WTC11 (cell line): ENCODE results near the gene IFI44. TPM values are rescaled to one million over a fixed set of nuclear protein-coding genes. Genes with fewer than 3 reads are reported as not detected.

ENCODE experiments used
- ATAC-seq: fragments of 200-7000 bp; cut with Tn5 transposase; 2 replicates; pipeline ENCODE4 v1.10.0; 2021; ENCODE audit warnings: mild to moderate bottlenecking, moderate library complexity
- CTCF ChIA-PET: fragments of 300-600 bp; sonication (Branson Sonifier 250); formaldehyde crosslinking; loops from one replicate; lab custom pipeline; 2021; ENCODE audit warnings: antibody characterized with exemption; lab: Charles Lee
- POLR2A ChIA-PET: fragments of 350-600 bp; sonication (Branson Sonifier 250); formaldehyde crosslinking; loops from one replicate; lab custom pipeline; 2021; ENCODE audit warnings: antibody characterized with exemption; lab: Charles Lee
- DNase-seq: peaks from one replicate; pipeline ENCODE4 v3.0.0; 2021; ENCODE audit warnings: low spot score
- H3K27ac Mint-ChIP-seq: 2 replicates; pipeline ENCODE4 v1.8.0; 2021; ENCODE audit warnings: mixed read lengths
- H3K27me3 Mint-ChIP-seq: 2 replicates; pipeline ENCODE4 v1.8.0; 2021; ENCODE audit warnings: low read depth, mild to moderate bottlenecking, moderate library complexity, mixed read lengths
- H3K36me3 Mint-ChIP-seq: 2 replicates; pipeline ENCODE4 v1.8.0; 2021; ENCODE audit warnings: mixed read lengths
- H3K4me1 Mint-ChIP-seq: 2 replicates; pipeline ENCODE4 v1.8.0; 2022; ENCODE audit warnings: mixed read lengths
- H3K4me3 Mint-ChIP-seq: 2 replicates; pipeline ENCODE4 v1.8.0; 2021; ENCODE audit warnings: mild to moderate bottlenecking, moderate library complexity, mixed read lengths
- H3K9me3 Mint-ChIP-seq: 2 replicates; pipeline ENCODE4 v1.8.0; 2021; ENCODE audit warnings: mixed read lengths
- ETV6 ChIP-seq: sonication (generic); formaldehyde crosslinking; IDR thresholded peaks from 2 replicates; pipeline ENCODE4 v1.8.1; 2022; ENCODE audit warnings: mild to moderate bottlenecking, missing genetic modification reagents
- IRF2 ChIP-seq: sonication (generic); formaldehyde crosslinking; IDR thresholded peaks from 2 replicates; pipeline ENCODE4 v1.8.0; 2022; ENCODE audit warnings: low read depth, missing genetic modification reagents, borderline replicate concordance
- MXD4 ChIP-seq: fragments of 250-450 bp; sonication (Bioruptor Pico); IDR thresholded peaks from 2 replicates; pipeline ENCODE4 v1.8.0; 2021; ENCODE audit warnings: mild to moderate bottlenecking, moderate library complexity, borderline replicate concordance
- NR3C1 ChIP-seq: sonication (generic); formaldehyde crosslinking; conservative IDR thresholded peaks from 2 replicates; pipeline ENCODE4 v1.8.1; 2023; ENCODE audit warnings: low read depth, mild to moderate bottlenecking, missing genetic modification reagents
- RORB ChIP-seq: fragments of 250-450 bp; sonication (Bioruptor Pico); IDR thresholded peaks from 2 replicates; pipeline ENCODE4 v1.9.0; 2021; ENCODE audit warnings: mild to moderate bottlenecking
- SOX15 ChIP-seq: fragments of 250-450 bp; sonication (Bioruptor Pico); IDR thresholded peaks from 2 replicates; pipeline ENCODE4 v1.9.0; 2021; ENCODE audit warnings: mild to moderate bottlenecking
- ZNF121 ChIP-seq: sonication (generic); formaldehyde crosslinking; IDR thresholded peaks from 2 replicates; pipeline ENCODE4 v1.8.0; 2023; ENCODE audit warnings: missing genetic modification reagents
- ZNF317 ChIP-seq: sonication (generic); formaldehyde crosslinking; IDR thresholded peaks from 2 replicates; pipeline ENCODE4 v1.8.1; 2023; ENCODE audit warnings: low read depth, mild to moderate bottlenecking, moderate library complexity, missing genetic modification reagents, borderline replicate concordance
- total RNA-seq: library from RNA; stranded (reverse); gene quantifications from 3 replicates; pipeline ENCODE4 v1.2.3, GENCODE V29; 2021
- TF ChIP-seq, protein P1 (sequence below): sonication (generic); formaldehyde crosslinking; IDR thresholded peaks from 2 replicates; pipeline ENCODE4 v1.8.1; 2022; ENCODE audit warnings: mild to moderate bottlenecking, moderate library complexity, missing genetic modification reagents
- TF ChIP-seq, protein P2 (sequence below): sonication (generic); formaldehyde crosslinking; IDR thresholded peaks from 2 replicates; pipeline ENCODE4 v1.8.1; 2022; ENCODE audit warnings: low read depth, mild to moderate bottlenecking, moderate library complexity, missing genetic modification reagents, borderline replicate concordance
- TF ChIP-seq, protein P3 (sequence below): fragments of 200-600 bp; IDR thresholded peaks from 2 replicates; pipeline ENCODE4 v1.8.0; 2022; ENCODE audit warnings: antibody characterized with exemption
- TF ChIP-seq, protein P4 (sequence below): sonication (generic); formaldehyde crosslinking; IDR thresholded peaks from 2 replicates; pipeline ENCODE4 v1.8.1; 2023; ENCODE audit warnings: mild to moderate bottlenecking, missing genetic modification reagents, moderate library complexity
- TF ChIP-seq, protein P5 (sequence below): fragments of 250-450 bp; sonication (Bioruptor Pico); IDR thresholded peaks from 2 replicates; pipeline ENCODE4 v1.9.0; 2021; ENCODE audit warnings: mild to moderate bottlenecking, borderline replicate concordance
- TF ChIP-seq, protein P6 (sequence below): sonication (generic); formaldehyde crosslinking; IDR thresholded peaks from 2 replicates; pipeline ENCODE4 v1.8.0; 2022; ENCODE audit warnings: mild to moderate bottlenecking, missing genetic modification reagents
- TF ChIP-seq, protein P7 (sequence below): sonication (generic); formaldehyde crosslinking; IDR thresholded peaks from 2 replicates; pipeline ENCODE4 v1.8.0; 2022; ENCODE audit warnings: mild to moderate bottlenecking, missing genetic modification reagents
- TF ChIP-seq, protein P8 (sequence below): sonication (generic); formaldehyde crosslinking; IDR thresholded peaks from 2 replicates; pipeline ENCODE4 v1.8.1; 2022; ENCODE audit warnings: mild to moderate bottlenecking, missing genetic modification reagents, moderate library complexity, borderline replicate concordance
- TF ChIP-seq, protein P9 (sequence below): sonication (generic); formaldehyde crosslinking; IDR thresholded peaks from 2 replicates; pipeline ENCODE4 v1.8.1; 2023; ENCODE audit warnings: mild to moderate bottlenecking, missing genetic modification reagents, moderate library complexity

IFI44 gene
- total RNA-seq, 1 experiment from 2014 or later: 0.15 TPM

DNA sequence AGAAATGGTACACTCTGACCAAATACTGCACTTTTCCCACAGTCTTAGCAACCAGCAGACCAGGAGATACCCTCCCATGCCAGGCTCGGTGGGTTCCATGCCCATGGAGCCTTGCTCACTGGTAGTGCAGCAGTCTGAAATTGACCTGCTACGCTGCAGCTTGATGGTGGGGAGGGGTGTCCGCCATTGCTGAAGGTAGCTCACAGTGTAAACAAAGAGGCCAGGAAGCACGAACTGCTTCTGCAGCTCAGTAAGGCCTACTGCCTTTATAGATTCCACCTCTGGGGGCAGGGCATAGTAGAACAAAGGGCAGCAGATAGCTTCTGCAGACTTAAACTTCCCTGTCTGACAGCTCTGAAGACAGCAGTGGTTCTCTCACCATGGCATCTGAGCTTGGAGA lies 41.7 kb upstream of the IFI44 start:
- H3K4me1 Mint-ChIP-seq: no peaks in the 10 kb centered on the region
- ChIA-PET CTCF (interaction anchor here (1.2 to 3.0 kb wide), 8 partner anchors 9 to 493 kb away, joined by 3 to 20 read pairs (median 4); no protein-coding TSS in a partner anchor), POLR2A (no interaction called here)
- H3K9me3 Mint-ChIP-seq: no peaks in the 10 kb centered on the region
- TF ChIP-seq ETV6 (CRISPR knock-in tag) (no peak), IRF2 (CRISPR knock-in tag) (no peak), MXD4 (CRISPR knock-in tag) (no peak)
- TF ChIP-seq, protein P1, sequence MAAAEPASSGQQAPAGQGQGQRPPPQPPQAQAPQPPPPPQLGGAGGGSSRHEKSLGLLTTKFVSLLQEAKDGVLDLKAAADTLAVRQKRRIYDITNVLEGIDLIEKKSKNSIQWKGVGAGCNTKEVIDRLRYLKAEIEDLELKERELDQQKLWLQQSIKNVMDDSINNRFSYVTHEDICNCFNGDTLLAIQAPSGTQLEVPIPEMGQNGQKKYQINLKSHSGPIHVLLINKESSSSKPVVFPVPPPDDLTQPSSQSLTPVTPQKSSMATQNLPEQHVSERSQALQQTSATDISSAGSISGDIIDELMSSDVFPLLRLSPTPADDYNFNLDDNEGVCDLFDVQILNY (CRISPR knock-in tag): no peak
- TF ChIP-seq, protein P2, sequence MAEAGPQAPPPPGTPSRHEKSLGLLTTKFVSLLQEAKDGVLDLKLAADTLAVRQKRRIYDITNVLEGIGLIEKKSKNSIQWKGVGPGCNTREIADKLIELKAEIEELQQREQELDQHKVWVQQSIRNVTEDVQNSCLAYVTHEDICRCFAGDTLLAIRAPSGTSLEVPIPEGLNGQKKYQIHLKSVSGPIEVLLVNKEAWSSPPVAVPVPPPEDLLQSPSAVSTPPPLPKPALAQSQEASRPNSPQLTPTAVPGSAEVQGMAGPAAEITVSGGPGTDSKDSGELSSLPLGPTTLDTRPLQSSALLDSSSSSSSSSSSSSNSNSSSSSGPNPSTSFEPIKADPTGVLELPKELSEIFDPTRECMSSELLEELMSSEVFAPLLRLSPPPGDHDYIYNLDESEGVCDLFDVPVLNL (CRISPR knock-in tag): no peak
- DNase-seq (no peak), ATAC-seq (peak; percentile 85)
- H3K36me3 Mint-ChIP-seq: no peaks in the 10 kb centered on the region
- H3K4me3 Mint-ChIP-seq: no peak overlapping the region
- no peak overlapping the region for H3K27ac Mint-ChIP-seq
- H3K27me3 Mint-ChIP-seq: no peaks in the 10 kb centered on the region; the same call in 1 of the 2 replicates

DNA sequence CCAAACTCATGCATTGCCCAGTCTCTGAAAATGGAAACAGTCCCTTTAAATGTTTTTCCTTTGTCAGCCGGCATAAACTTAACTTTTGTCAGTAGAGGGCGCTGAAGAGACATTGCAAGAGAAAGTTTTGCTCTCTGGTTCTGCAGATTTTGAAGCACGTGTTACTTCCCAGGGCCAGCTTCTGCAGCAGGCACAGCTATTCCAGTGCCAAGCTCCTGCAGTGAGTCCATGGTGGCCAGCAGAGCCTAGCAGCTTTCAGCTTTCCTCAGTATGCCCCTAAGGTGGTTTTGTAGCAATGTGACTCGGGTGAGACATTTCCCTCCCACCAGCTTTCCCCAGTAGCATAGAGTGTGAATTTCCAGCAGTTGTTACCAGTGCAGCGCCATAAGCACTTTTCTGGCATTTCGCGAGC lies 32.0 kb upstream of the IFI44 start:
- no peak overlapping the region for H3K4me3 Mint-ChIP-seq
- no peak overlapping the region for H3K27ac Mint-ChIP-seq
- CTCF ChIA-PET: interaction anchor here (0.5 to 1.7 kb wide), 22 partner anchors 9 to 503 kb away, joined by 3 to 22 read pairs (median 3); partner anchors contain the start of gene IFI44
- ATAC-seq (peak; percentile 96), DNase-seq (peak; percentile 43)
- POLR2A ChIA-PET: interaction anchor here (1.1 kb wide), 1 partner anchor 9 kb away, joined by 4 read pairs; no protein-coding TSS in a partner anchor
- no peaks in the 10 kb centered on the region for H3K9me3 Mint-ChIP-seq
- H3K4me1 Mint-ChIP-seq: peaks cover 11% of the 10 kb centered on the region
- H3K27me3 Mint-ChIP-seq: peaks cover 5% of the 10 kb centered on the region; the same call in 1 of the 2 replicates
- TF ChIP-seq, protein P3, sequence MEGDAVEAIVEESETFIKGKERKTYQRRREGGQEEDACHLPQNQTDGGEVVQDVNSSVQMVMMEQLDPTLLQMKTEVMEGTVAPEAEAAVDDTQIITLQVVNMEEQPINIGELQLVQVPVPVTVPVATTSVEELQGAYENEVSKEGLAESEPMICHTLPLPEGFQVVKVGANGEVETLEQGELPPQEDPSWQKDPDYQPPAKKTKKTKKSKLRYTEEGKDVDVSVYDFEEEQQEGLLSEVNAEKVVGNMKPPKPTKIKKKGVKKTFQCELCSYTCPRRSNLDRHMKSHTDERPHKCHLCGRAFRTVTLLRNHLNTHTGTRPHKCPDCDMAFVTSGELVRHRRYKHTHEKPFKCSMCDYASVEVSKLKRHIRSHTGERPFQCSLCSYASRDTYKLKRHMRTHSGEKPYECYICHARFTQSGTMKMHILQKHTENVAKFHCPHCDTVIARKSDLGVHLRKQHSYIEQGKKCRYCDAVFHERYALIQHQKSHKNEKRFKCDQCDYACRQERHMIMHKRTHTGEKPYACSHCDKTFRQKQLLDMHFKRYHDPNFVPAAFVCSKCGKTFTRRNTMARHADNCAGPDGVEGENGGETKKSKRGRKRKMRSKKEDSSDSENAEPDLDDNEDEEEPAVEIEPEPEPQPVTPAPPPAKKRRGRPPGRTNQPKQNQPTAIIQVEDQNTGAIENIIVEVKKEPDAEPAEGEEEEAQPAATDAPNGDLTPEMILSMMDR: peak; percentile 58
- TF ChIP-seq, protein P4, sequence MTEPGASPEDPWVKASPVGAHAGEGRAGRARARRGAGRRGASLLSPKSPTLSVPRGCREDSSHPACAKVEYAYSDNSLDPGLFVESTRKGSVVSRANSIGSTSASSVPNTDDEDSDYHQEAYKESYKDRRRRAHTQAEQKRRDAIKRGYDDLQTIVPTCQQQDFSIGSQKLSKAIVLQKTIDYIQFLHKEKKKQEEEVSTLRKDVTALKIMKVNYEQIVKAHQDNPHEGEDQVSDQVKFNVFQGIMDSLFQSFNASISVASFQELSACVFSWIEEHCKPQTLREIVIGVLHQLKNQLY (CRISPR knock-in tag): no peak
- no peak for TF ChIP-seq NR3C1
- TF ChIP-seq, protein P5, sequence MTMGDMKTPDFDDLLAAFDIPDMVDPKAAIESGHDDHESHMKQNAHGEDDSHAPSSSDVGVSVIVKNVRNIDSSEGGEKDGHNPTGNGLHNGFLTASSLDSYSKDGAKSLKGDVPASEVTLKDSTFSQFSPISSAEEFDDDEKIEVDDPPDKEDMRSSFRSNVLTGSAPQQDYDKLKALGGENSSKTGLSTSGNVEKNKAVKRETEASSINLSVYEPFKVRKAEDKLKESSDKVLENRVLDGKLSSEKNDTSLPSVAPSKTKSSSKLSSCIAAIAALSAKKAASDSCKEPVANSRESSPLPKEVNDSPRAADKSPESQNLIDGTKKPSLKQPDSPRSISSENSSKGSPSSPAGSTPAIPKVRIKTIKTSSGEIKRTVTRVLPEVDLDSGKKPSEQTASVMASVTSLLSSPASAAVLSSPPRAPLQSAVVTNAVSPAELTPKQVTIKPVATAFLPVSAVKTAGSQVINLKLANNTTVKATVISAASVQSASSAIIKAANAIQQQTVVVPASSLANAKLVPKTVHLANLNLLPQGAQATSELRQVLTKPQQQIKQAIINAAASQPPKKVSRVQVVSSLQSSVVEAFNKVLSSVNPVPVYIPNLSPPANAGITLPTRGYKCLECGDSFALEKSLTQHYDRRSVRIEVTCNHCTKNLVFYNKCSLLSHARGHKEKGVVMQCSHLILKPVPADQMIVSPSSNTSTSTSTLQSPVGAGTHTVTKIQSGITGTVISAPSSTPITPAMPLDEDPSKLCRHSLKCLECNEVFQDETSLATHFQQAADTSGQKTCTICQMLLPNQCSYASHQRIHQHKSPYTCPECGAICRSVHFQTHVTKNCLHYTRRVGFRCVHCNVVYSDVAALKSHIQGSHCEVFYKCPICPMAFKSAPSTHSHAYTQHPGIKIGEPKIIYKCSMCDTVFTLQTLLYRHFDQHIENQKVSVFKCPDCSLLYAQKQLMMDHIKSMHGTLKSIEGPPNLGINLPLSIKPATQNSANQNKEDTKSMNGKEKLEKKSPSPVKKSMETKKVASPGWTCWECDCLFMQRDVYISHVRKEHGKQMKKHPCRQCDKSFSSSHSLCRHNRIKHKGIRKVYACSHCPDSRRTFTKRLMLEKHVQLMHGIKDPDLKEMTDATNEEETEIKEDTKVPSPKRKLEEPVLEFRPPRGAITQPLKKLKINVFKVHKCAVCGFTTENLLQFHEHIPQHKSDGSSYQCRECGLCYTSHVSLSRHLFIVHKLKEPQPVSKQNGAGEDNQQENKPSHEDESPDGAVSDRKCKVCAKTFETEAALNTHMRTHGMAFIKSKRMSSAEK: 0 out of 2 replicates have a peak, but pooled peaks have one; percentile 55
- TF ChIP-seq, protein P6, sequence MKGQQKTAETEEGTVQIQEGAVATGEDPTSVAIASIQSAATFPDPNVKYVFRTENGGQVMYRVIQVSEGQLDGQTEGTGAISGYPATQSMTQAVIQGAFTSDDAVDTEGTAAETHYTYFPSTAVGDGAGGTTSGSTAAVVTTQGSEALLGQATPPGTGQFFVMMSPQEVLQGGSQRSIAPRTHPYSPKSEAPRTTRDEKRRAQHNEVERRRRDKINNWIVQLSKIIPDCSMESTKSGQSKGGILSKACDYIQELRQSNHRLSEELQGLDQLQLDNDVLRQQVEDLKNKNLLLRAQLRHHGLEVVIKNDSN (CRISPR knock-in tag): peak; percentile 28; the same call in 1 of the 2 replicates
- TF ChIP-seq, protein P7, sequence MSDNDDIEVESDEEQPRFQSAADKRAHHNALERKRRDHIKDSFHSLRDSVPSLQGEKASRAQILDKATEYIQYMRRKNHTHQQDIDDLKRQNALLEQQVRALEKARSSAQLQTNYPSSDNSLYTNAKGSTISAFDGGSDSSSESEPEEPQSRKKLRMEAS (CRISPR knock-in tag): peak; percentile 82
- TF ChIP-seq SOX15: no peak
- TF ChIP-seq ZNF121 (CRISPR knock-in tag): no peak
- TF ChIP-seq, protein P8, sequence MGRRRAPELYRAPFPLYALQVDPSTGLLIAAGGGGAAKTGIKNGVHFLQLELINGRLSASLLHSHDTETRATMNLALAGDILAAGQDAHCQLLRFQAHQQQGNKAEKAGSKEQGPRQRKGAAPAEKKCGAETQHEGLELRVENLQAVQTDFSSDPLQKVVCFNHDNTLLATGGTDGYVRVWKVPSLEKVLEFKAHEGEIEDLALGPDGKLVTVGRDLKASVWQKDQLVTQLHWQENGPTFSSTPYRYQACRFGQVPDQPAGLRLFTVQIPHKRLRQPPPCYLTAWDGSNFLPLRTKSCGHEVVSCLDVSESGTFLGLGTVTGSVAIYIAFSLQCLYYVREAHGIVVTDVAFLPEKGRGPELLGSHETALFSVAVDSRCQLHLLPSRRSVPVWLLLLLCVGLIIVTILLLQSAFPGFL (CRISPR knock-in tag): no peak
- TF ChIP-seq, protein P9, sequence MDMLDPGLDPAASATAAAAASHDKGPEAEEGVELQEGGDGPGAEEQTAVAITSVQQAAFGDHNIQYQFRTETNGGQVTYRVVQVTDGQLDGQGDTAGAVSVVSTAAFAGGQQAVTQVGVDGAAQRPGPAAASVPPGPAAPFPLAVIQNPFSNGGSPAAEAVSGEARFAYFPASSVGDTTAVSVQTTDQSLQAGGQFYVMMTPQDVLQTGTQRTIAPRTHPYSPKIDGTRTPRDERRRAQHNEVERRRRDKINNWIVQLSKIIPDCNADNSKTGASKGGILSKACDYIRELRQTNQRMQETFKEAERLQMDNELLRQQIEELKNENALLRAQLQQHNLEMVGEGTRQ (CRISPR knock-in tag): peak; percentile 44; the same call in 1 of the 2 replicates
- no peak for TF ChIP-seq ZNF317 (CRISPR knock-in tag)
- TF ChIP-seq RORB (CRISPR knock-in tag): no peak
- TF ChIP-seq, all 79 proteins: peak for 5
- no peaks in the 10 kb centered on the region for H3K36me3 Mint-ChIP-seq
